Mesendoderm (in vitro differentiated cells): ENCODE measurements around the gene DGKB.

Experiments used
- DNase-seq: peaks from one replicate; pipeline ENCODE4 v3.0.0; 2013
- H2AK5ac ChIP-seq: 2 replicates; pipeline ENCODE4 v1.6.1; 2013; ENCODE audit warnings: low read length, inconsistent platforms
- H2BK120ac ChIP-seq: 2 replicates; pipeline ENCODE4 v1.6.1; 2013; ENCODE audit warnings: low read depth, mild to moderate bottlenecking, low read length, moderate library complexity, mixed read lengths
- H2BK15ac ChIP-seq: replicated peaks from 2 replicates; pipeline ENCODE4 v1.6.1; 2013; ENCODE audit warnings: low read depth, mild to moderate bottlenecking, moderate library complexity
- H2BK5ac ChIP-seq: 2 replicates; pipeline ENCODE4 v1.6.1; 2013; ENCODE audit warnings: low read length, inconsistent platforms
- H3K18ac ChIP-seq: 2 replicates; pipeline ENCODE4 v1.6.1; 2013; ENCODE audit warnings: mild to moderate bottlenecking, low read length, mixed read lengths
- H3K23ac ChIP-seq: one replicate; pipeline ENCODE4 v1.6.1; 2013; ENCODE audit warnings: low read length
- H3K27ac ChIP-seq: 2 replicates; pipeline ENCODE4 v1.5.1; 2013; ENCODE audit warnings: low read depth, mild to moderate bottlenecking, inconsistent platforms, low read length, moderate library complexity
- H3K27me3 ChIP-seq: 2 replicates; pipeline ENCODE4 v1.6.1; 2013; ENCODE audit warnings: low read length, control low read depth, mild to moderate bottlenecking, inconsistent platforms; ENCODE audit not compliant: insufficient read depth, poor library complexity
- H3K36me3 ChIP-seq: 2 replicates; pipeline ENCODE4 v1.6.1; 2013; ENCODE audit warnings: low read length, inconsistent platforms; ENCODE audit not compliant: control insufficient read depth, insufficient read depth
- H3K4ac ChIP-seq: one replicate; pipeline ENCODE4 v1.6.1; 2013; ENCODE audit warnings: low read depth, mild to moderate bottlenecking, low read length, moderate library complexity
- H3K4me1 ChIP-seq: 2 replicates; pipeline ENCODE4 v1.6.1; 2013; ENCODE audit warnings: low read depth, low read length, inconsistent platforms; ENCODE audit not compliant: control insufficient read depth
- H3K4me2 ChIP-seq: 2 replicates; pipeline ENCODE4 v1.6.1; 2013; ENCODE audit warnings: low read length
- H3K4me3 ChIP-seq: 2 replicates; pipeline ENCODE4 v1.5.1; 2013; ENCODE audit warnings: mild to moderate bottlenecking, low read length
- H3K56ac ChIP-seq: one replicate; pipeline ENCODE4 v1.6.1; 2013; ENCODE audit warnings: low read length
- H3K79me1 ChIP-seq: 2 replicates; pipeline ENCODE4 v1.6.1; 2013; ENCODE audit warnings: low read length, inconsistent platforms
- H3K79me2 ChIP-seq: 2 replicates; pipeline ENCODE4 v1.6.1; 2013; ENCODE audit warnings: mild to moderate bottlenecking, low read length; ENCODE audit not compliant: control insufficient read depth, insufficient read depth
- H3K9ac ChIP-seq: 2 replicates; pipeline ENCODE4 v1.6.1; 2013; ENCODE audit warnings: low read length, inconsistent platforms
- H4K5ac ChIP-seq: one replicate; pipeline ENCODE4 v1.6.1; 2013; ENCODE audit warnings: low read length
- H4K8ac ChIP-seq: one replicate; pipeline ENCODE4 v1.6.1; 2013; ENCODE audit warnings: low read depth, mild to moderate bottlenecking, control low read depth, low read length, moderate library complexity
- WGBS: extraction: QIAGEN DNeasy Blood & Tissue Kit; methylation state at CpG from one replicate; pipeline ENCODE4 v1.1.7; 2013; ENCODE audit warnings: low lambda C conversion rate, missing lambda C conversion rate; ENCODE audit not compliant: insufficient coverage; ENCODE audit errors: extremely low coverage; 5-methylcytosine and 5-hydroxymethylcytosine counted together

Gene DGKB

DNA sequence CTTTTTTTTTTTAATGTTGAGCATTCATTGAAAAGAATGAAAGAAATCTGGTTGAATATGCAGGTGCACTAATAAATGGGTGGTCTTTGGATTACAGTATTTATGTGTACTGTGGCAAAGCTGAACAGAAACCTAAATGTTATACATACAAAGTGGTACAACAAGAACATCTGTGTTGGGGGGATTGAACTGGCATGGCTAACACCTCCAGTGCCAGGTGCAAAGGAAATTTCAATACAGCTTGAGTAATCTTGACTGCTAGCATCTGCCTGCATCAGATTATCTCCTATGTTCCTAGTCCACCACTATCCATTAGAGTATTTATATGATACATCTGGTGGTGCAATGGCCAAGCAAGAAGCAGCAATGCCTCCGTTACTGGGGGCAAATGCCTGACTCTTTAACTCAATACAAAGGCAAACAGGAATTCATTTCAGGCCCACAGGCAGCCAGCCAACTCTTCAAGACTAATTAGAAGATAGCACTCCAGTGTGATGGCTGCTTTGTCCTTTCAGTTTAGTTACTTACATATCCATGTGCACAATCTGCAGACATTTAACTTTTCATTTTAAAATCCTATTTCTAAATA is 692.6 kb downstream of the DGKB start:
- WGBS: no CpG with 5 or more reads among the region's 1 CpG

DNA sequence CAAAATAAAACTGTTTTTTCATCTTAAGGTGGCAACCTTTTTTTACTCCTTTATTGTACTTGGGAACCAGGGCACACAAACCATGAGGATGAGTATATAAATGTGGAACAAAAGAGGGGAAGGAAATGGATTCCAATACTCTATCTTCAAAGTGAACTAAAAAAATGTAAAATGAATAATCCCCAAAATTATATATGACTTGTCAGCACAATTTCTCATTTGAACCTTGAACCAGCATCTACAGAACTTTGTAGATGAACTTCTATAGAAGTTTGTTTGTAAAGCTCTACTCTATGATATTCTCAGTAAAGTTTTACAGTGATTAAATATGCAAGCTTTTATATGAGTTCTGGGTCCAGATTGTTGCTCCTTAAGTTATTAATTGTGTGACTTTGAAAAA is 694.8 kb downstream of the DGKB start:
- H3K23ac ChIP-seq: no peak overlapping the region
- no peak overlapping the region for H3K4me2 ChIP-seq

More for the DNA sequence above, 692.6 kb downstream of the DGKB start:
- Histone ChIP-seq H3K36me3 (no peaks in the 10 kb centered on the region), H4K8ac (no peak overlapping the region), H2BK5ac (no peak overlapping the region), H3K4me2 (no peak overlapping the region), H3K79me1 (no peaks in the 10 kb centered on the region), H3K27ac (no peak overlapping the region), H4K5ac (no peak overlapping the region), H2AK5ac (no peak overlapping the region), H3K9ac (no peak overlapping the region), H3K56ac (no peak overlapping the region), H3K23ac (no peak overlapping the region), H2BK120ac (no peak overlapping the region), H3K4me1 (no peaks in the 10 kb centered on the region), H3K18ac (no peak overlapping the region), H3K4me3 (no peak overlapping the region), H3K4ac (no peak overlapping the region), H3K27me3 (no peaks in the 10 kb centered on the region), H3K79me2 (no peaks in the 10 kb centered on the region), H2BK15ac (no peak overlapping the region)
- DNase-seq: no peak

DNA sequence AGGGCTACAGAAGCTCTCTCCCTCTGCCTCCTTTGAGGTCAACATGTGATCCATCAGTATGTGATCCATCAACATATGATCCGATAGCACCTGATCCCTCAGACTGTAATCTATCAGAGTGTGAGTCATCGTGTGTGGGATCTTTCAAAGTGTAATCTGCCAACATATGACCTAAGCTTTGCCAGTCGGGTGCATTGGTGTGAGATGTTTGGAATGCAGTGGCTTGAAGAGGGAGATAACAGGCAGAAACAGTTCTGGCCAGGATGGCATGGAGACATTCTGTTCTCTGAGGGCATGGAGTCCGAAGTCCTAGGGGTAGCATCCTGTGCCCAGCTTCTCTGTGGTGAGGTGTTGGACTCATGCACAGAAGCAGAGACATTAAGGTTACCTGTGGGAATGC is 695.4 kb downstream of the DGKB start:
- H2BK120ac ChIP-seq: no peak overlapping the region
- H3K4me1 ChIP-seq: no peaks in the 10 kb centered on the region
- H3K4ac ChIP-seq: no peak overlapping the region
- H3K79me1 ChIP-seq: no peaks in the 10 kb centered on the region
- no peak overlapping the region for H2BK15ac ChIP-seq
- DNase-seq: peak; percentile 13
- no peak overlapping the region for H3K56ac ChIP-seq
- H2AK5ac ChIP-seq: no peak overlapping the region
- H3K27ac ChIP-seq: no peak overlapping the region
- no peak overlapping the region for H3K9ac ChIP-seq
- no peak overlapping the region for H4K5ac ChIP-seq
- H3K79me2 ChIP-seq: no peaks in the 10 kb centered on the region
- H3K4me2 ChIP-seq: no peak overlapping the region
- H3K18ac ChIP-seq: no peak overlapping the region
- no CpG with 5 or more reads among the region's 4 CpGs for WGBS
- H3K23ac ChIP-seq: no peak overlapping the region
- H3K36me3 ChIP-seq: no peaks in the 10 kb centered on the region
- no peak overlapping the region for H3K4me3 ChIP-seq
- H2BK5ac ChIP-seq: no peak overlapping the region
- H4K8ac ChIP-seq: no peak overlapping the region
- no peaks in the 10 kb centered on the region for H3K27me3 ChIP-seq

More for the DNA sequence above, 694.8 kb downstream of the DGKB start:
- Histone ChIP-seq H3K4ac (no peak overlapping the region), H4K5ac (no peak overlapping the region), H3K9ac (no peak overlapping the region), H3K27me3 (no peaks in the 10 kb centered on the region), H2AK5ac (no peak overlapping the region), H4K8ac (no peak overlapping the region), H3K56ac (no peak overlapping the region), H3K27ac (no peak overlapping the region), H2BK120ac (no peak overlapping the region), H3K79me2 (no peaks in the 10 kb centered on the region), H3K4me3 (no peak overlapping the region), H3K79me1 (no peaks in the 10 kb centered on the region), H2BK5ac (no peak overlapping the region), H3K36me3 (no peaks in the 10 kb centered on the region), H3K18ac (no peak overlapping the region), H2BK15ac (no peak overlapping the region), H3K4me1 (no peaks in the 10 kb centered on the region)
- DNase-seq: no peak

DNA sequence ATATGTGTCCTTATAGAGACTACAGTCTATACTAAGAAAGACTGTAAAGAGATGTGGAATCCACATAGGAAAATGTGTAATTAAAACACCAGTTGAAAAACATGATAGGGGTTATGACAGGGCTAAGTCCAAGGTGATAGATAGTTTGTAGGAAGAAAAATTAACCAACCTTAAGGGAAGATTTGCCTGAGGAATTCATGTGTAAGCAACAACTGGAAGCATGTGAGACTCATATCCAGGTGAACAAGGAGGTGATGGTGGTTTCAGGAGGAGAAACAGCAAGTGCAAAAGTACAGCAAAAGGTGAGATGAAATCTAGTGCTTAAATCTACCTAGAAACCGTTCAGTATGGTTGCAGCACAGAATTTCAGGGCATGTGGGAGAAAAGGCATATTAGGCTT is 696.4 kb downstream of the DGKB start:
- no peak overlapping the region for H4K8ac ChIP-seq
- H3K23ac ChIP-seq: no peak overlapping the region
- no peak overlapping the region for H3K4me3 ChIP-seq
- H2BK120ac ChIP-seq: no peak overlapping the region
- H4K5ac ChIP-seq: no peak overlapping the region
- H3K18ac ChIP-seq: no peak overlapping the region
- no peak overlapping the region for H2BK5ac ChIP-seq
- H3K4ac ChIP-seq: no peak overlapping the region
- H3K79me1 ChIP-seq: no peaks in the 10 kb centered on the region
- no peak overlapping the region for H2AK5ac ChIP-seq
- no CpG with 5 or more reads among the region's 1 CpG for WGBS
- H3K79me2 ChIP-seq: no peaks in the 10 kb centered on the region
- H3K9ac ChIP-seq: no peak overlapping the region
- H3K56ac ChIP-seq: no peak overlapping the region
- no peak for DNase-seq
- no peaks in the 10 kb centered on the region for H3K27me3 ChIP-seq
- H3K27ac ChIP-seq: no peak overlapping the region
- no peak overlapping the region for H3K4me2 ChIP-seq
- H3K4me1 ChIP-seq: no peaks in the 10 kb centered on the region
- no peak overlapping the region for H2BK15ac ChIP-seq
- no peaks in the 10 kb centered on the region for H3K36me3 ChIP-seq

DNA sequence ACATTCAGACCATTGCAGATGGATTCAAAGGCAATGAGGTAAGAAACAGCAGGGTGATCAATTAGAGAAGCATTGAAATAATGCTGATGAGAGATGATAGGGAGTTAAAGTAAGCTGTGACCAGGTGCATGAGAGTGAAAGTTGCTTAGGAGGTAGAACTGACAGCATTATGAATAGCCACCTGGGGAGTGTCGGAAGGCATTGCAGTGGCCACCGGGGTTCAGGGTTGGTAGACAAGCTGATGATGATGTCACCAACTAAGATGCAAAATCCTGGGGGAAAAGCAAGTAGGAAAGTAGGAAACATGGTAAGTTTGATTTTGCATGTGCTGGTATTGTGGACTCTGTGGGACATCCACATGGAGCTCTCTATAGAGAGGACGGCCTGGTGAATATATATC is 701.2 kb downstream of the DGKB start:
- Histone ChIP-seq H4K5ac (no peak overlapping the region), H3K36me3 (no peaks in the 10 kb centered on the region), H3K27ac (no peak overlapping the region), H2BK15ac (no peak overlapping the region), H3K4me3 (no peak overlapping the region), H3K4me2 (no peak overlapping the region), H3K56ac (no peak overlapping the region), H3K27me3 (no peaks in the 10 kb centered on the region), H2BK5ac (no peak overlapping the region), H3K4ac (no peak overlapping the region), H4K8ac (no peak overlapping the region), H3K79me2 (no peaks in the 10 kb centered on the region), H2AK5ac (no peak overlapping the region), H3K9ac (no peak overlapping the region), H2BK120ac (no peak overlapping the region), H3K4me1 (no peaks in the 10 kb centered on the region), H3K23ac (no peak overlapping the region), H3K18ac (no peak overlapping the region), H3K79me1 (no peaks in the 10 kb centered on the region)
- DNase-seq: peak; percentile 7
- no CpG with 5 or more reads among the region's 3 CpGs for WGBS

DNA sequence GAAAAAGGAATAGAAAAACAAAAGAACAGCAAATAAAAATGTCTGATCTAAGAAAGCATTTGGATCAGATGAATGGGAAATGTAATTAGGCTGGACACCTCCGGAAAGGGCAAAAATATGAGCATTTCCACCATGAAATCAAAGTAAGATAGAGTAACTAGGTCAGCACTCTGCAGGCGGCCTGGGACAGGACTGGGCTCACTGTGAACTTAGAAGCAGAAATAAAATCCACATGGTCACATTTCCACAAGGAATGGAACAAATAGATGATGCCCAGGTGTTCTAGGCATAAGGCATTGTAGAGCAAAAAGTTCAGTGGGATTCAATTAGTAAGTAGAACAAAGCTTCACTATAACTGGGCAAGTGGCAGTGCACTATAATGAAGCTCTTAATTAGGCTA is 703.2 kb downstream of the DGKB start:
- no CpG with 5 or more reads among the region's 2 CpGs for WGBS

More for the DNA sequence above, 703.2 kb downstream of the DGKB start:
- Histone ChIP-seq H3K36me3 (no peaks in the 10 kb centered on the region), H4K8ac (no peak overlapping the region), H3K27me3 (no peaks in the 10 kb centered on the region), H3K4me1 (no peaks in the 10 kb centered on the region), H3K18ac (no peak overlapping the region), H2BK15ac (no peak overlapping the region), H3K4me2 (no peak overlapping the region), H3K4me3 (no peak overlapping the region), H2AK5ac (no peak overlapping the region), H2BK5ac (no peak overlapping the region), H3K23ac (no peak overlapping the region), H3K56ac (no peak overlapping the region), H4K5ac (no peak overlapping the region), H3K79me2 (no peaks in the 10 kb centered on the region), H3K79me1 (no peaks in the 10 kb centered on the region), H3K27ac (no peak overlapping the region), H3K4ac (no peak overlapping the region), H2BK120ac (no peak overlapping the region), H3K9ac (no peak overlapping the region)
- no peak for DNase-seq
